ENCODE measurements around the gene PSMD2.

The PSMD2 gene

GRCh38 chr3:184282941-184283340, 16.1 kb upstream of the PSMD2 start:
- DNase-seq, result no peak

DNA sequence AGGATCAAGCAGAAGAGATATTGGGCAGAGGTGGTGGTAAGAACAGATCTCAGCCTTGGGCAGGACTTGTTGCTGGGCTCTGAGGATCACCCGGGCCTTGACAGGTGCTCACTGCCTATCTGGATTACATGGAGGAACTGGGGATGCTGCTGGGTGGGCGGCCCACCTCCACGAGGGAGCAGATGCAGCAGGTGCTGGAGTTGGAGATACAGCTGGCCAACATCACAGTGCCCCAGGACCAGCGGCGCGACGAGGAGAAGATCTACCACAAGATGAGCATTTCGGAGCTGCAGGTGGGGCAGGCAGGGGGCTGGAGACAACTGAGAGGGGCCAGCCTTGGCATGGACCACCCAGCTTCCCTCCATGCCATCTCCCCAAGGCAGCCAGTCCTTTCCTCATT, 15.4 kb upstream of the PSMD2 start:
- DNase-seq, result no peak

GRCh38 chr3:184284696-184285095, 14.3 kb upstream of the PSMD2 start:
- peak; percentile 90 for DNase-seq

- DNase-seq, result peak; percentile 92
Observed at GRCh38 chr3:184289426-184289938, 9.6 kb upstream of the PSMD2 start.

DNA sequence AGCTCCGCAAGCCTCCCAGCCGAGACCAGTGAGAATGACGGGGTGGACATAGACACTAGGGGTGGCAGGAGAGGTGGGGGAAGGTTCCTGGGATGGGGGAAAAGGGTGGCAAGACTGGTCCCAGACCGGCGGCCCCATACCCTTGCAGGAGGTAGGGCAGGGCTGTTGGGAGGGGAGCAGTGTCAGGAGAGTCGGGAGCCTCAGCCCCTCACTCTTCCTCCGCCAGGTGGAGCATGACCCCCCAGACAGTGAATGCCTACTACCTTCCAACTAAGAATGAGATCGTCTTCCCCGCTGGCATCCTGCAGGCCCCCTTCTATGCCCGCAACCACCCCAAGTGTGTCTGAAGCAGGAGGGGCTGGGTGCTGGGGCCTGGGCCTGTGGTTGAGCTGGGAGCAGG, 8.7 kb upstream of the PSMD2 start:
- DNase-seq, result no peak

DNA sequence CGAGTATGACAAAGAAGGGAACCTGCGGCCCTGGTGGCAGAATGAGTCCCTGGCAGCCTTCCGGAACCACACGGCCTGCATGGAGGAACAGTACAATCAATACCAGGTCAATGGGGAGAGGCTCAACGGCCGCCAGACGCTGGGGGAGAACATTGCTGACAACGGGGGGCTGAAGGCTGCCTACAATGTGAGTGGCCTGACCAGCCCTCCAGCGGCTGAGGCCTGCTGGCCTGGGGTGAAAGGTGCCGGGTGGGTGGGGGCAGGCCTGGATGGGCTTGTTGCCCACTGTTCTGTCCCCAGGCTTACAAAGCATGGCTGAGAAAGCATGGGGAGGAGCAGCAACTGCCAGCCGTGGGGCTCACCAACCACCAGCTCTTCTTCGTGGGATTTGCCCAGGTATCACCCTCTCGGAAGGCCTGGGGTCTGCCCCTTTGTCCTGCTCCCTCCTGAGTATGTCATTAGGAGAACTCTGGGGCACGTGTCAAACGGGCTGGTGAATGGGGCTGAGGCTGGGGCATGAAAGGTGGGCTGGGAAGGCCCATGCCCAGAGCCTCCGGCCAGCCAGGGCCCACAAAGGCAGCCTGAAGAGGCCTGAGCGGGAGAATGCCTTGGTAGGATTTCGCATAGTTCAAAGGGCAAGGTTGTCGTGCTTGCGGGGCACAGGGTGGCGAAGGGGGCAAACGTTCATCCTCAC, 7.8 kb upstream of the PSMD2 start:
- no peak for DNase-seq

DNA sequence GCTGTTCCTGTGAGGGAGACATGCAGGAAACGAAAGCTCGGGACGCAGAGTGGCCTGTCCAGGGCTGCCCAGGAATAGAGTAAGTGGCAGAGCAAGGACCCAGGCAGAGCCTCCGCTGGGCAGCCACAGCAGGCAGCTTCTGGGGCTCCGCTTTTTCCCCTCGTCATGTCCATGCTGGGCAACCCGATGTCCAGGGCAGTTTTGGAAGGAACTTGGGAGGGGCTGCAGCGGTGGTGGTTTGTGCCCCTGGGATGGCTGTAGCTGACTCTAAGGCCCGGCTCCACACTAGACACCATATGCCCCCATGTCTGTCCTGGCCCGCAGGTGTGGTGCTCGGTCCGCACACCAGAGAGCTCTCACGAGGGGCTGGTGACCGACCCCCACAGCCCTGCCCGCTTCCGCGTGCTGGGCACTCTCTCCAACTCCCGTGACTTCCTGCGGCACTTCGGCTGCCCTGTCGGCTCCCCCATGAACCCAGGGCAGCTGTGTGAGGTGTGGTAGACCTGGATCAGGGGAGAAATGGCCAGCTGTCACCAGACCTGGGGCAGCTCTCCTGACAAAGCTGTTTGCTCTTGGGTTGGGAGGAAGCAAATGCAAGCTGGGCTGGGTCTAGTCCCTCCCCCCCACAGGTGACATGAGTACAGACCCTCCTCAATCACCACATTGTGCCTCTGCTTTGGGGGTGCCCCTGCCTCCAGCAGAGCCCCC, 7.1 kb upstream of the PSMD2 start:
- DNase-seq, result no peak

DNA sequence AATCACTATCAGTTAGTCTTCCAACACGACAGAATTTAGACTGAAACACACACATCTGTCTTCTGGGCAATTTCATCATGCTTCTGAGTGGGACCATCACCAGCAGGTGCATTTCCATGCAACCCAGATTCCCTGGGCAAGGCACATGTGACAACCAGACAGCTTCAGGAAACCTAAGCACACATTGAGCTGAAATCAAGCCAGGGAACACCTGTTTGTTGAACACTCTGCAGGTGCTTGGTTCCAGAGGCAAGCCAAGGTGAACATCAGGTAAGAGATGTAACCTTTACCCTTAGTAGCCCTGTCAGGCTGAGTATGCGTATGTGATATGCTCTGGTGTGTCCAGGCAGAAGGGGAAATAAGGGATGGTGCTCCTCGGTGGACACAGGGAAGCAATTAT, 3.3 kb upstream of the PSMD2 start:
- no peak for DNase-seq

DNA sequence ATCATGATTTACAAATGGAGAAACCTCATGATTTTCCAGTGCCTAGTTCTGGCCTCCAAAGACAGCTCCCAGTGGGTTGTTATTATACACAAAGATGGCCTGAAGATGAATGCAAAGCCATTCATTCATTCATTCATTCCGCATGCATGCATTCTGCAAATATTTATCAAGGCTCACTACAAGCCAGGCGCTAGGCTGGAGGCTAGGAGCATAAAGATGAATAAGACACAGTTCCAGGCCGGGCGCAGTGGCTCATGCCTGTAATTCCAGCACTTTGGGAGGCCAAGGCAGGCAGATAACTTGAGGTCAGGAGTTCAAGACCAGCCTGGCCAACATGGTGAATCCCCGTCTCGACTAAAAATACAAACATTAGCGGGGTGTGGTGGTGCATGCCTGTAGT, 2.4 kb upstream of the PSMD2 start:
- DNase-seq, result no peak

DNA sequence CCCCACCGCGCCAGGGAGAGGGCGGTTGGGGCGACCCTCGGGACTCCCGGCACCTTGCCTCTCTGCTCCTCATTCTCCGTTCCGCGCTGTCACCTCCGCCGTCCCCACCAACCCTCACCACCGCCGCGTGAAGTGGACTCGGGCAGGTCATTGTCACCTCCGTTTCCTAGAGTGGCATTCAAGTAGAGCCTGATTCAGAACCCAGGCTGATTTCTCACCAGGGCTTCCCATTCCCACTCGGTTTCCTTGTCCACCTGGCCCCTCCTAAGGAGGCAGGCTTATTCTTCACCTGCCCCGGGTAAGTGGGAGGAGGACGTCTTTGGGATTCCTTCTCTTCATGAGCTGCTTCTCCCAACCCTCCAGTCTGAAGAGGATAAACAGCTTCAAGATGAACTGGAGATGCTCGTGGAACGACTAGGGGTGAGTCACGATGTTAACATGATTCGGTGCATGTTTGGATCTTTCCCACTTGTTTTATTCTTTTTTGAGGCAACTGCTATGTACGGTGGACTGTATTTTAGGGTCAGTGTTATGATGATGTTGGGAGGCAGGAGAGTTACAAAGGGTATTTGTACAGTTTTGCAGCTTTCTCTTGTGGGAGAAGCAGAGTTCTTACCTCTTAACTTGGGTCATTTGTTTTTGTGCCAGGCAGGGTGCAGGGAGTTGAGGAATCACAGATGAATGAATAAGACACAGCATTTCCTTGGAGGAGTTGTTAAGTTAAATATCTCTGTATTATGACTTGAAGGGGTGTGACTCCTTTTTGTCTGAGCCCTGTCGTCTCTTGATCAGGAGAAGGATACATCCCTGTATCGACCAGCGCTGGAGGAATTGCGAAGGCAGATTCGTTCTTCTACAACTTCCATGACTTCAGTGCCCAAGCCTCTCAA, 692 bp downstream of the PSMD2 start:
- peak; percentile 63 for DNase-seq

- no peak for DNase-seq
Observed at GRCh38 chr3:184300378-184300720, 1.3 kb downstream of the PSMD2 start.

DNA sequence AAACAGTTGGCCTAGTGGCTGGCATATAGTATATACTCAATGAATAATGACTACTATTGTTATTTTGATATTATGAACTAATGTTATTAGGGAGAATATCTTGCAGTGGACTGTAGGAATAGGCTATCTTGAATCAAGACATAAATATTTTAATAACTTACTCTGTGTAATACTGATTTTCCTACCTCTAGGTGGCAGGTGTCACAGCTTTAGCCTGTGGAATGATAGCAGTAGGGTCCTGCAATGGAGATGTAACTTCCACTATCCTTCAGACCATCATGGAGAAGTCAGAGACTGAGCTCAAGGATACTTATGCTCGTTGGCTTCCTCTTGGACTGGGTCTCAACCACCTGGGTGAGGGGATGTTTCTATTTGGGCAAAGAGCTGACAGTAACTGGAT, 6.5 kb downstream of the PSMD2 start:
- peak; percentile 26 for DNase-seq

GRCh38 chr3:184306341-184306972, 7.4 kb downstream of the PSMD2 start:
- no peak for DNase-seq

DNA sequence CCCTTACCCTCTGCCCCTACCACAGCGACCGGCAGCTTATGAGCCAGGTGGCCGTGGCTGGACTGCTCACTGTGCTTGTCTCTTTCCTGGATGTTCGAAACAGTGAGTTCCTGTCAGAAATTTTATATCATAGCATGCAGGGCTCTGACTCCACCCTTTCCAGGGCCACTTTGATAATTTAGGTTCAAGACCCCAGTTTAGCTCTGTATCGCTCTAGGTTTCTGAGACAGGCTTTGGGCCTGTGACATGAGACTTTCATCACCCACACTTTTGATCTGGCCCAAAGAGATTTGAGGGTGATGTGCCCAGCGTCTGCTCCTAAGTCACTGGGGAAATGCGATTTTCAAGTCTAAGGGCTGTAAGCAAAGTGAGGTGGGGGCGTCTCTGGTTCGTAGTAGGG, 8.9 kb downstream of the PSMD2 start:
- no peak for DNase-seq

DNA sequence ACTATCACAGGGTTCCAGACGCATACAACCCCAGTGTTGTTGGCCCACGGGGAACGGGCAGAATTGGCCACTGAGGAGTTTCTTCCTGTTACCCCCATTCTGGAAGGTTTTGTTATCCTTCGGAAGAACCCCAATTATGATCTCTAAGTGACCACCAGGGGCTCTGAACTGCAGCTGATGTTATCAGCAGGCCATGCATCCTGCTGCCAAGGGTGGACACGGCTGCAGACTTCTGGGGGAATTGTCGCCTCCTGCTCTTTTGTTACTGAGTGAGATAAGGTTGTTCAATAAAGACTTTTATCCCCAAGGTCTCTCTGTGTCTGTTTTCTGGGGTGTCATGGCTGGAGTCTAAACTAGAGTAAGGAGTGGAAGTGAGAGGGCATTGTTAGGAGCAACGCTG, 9.7 kb downstream of the PSMD2 start:
- DNase-seq, result no peak

GRCh38 chr3:184311633-184312032, 12.6 kb downstream of the PSMD2 start:
- no peak for DNase-seq

GRCh38 chr3:184314363-184314699, 15.3 kb downstream of the PSMD2 start, which contains the start of gene EIF4G1:
Gene EIF4G1, plus strand, starts transcription at chr3:184314606. Its CDS starts 1,191 bp downstream, at chr3:184315797.
- peak; percentile 98 for DNase-seq

GRCh38 chr3:184314700-184315542, 15.9 kb downstream of the PSMD2 start:
- DNase-seq, result peak; percentile 71

- DNase-seq, result peak; percentile 66
Observed at GRCh38 chr3:184315543-184315867, 16.5 kb downstream of the PSMD2 start.

DNA sequence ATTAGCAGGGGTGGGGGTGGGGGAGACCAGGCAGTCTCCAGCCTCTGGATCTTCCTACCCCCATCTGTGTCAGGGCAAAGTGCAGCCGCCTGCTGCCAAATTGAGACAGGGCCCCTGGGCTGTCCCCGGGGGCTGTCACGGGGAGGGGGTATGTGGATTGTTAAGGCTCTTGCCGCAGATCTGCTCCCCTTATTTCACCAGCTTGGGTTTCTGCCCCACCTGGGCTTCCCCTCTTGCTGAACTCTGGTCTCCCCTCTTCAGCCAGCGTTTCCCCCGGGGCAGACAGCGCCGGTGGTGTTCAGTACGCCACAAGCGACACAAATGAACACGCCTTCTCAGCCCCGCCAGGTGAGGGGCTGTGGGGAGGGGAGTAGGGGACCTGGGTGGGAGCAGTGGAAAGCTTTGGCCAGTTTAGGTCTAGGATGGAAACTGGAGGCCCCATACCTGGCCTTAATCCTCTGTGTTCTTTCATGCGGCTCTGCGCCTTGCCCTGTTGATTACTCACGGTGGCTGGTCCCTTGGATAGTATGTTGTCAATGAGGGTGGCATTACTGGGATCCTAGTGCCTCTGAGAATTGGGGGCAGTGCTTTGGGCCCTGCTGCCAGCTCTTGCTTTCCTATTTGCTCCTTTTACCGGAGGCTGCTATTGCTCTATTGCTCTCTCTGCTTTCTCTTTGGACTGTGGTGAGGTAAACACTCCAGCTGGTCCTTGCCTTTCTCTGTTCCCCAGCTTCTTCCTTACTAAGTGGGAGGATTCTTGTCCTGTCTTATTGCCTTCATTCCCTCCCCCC, 17.0 kb downstream of the PSMD2 start:
- peak; percentile 35 for DNase-seq

DNA sequence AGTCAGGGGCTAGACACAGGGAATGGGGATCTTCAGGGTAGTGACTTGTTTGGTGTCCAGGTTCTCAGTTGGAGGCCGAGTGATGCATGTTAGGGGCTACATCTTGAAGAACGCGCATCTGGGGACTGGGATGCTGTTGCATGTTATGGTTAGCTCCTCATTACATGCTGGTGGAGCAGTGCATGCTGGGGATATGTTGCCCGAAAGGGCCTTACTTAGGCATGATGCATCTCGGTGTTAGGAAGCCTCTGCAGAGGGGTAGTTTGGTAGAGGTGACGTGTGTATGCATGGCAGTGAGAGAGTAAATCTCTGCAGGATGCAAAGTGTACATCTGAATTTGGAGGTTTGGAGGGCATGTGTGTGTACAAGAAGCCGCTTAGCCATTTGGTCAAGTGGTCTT, 17.8 kb downstream of the PSMD2 start:
- DNase-seq, result no peak
